Lower leg skin (tissue), 4 donors: ENCODE data around the gene ARHGAP9. TPM values are rescaled to one million over a fixed set of nuclear protein-coding genes. Genes with fewer than 3 reads are reported as not detected.

ENCODE experiments used
- DNase-seq, 2 donors: peaks; one replicate each; pipeline ENCODE4 v3.0.0-alpha.2; 2019; ENCODE audit warnings: low spot score in 2 of 2
- H3K4me3 ChIP-seq: fragments of 200-600 bp; sonication (generic); 2 replicates; pipeline ENCODE4 v1.5.1; 2017; ENCODE audit warnings: mild to moderate bottlenecking, low read depth; ENCODE audit not compliant: poor library complexity, severe bottlenecking
- POLR2A ChIP-seq, 2 donors: fragments of 450-650 bp; IDR thresholded peaks; one replicate each; pipeline ENCODE4 v1.6.1; 2016 to 2017; ENCODE audit warnings: antibody characterized with exemption in 2 of 2, mild to moderate bottlenecking in 1 of 2, moderate library complexity in 1 of 2
- WGBS, 2 donors: methylation state at CpG; one replicate each; pipeline ENCODE4 v1.1.5; 2018; 5-methylcytosine and 5-hydroxymethylcytosine counted together
- intact Hi-C: fragments of 100-400 bp; cut with DNase I; formaldehyde crosslinking; loops from one replicate; pipeline ENCODE4 v1.15.0; 2023; ENCODE audit warnings: low total_unique reads
- total RNA-seq, 4 donors: library from RNA; depleted of rRNA; stranded (reverse); fragments of >200 nt; gene quantifications; one replicate each; pipeline ENCODE4 v1.1.0, GENCODE V29; 2016
- TF ChIP-seq, protein P1 (sequence below), 3 donors: fragments of 450-650 bp; IDR thresholded peaks; one replicate each; pipeline ENCODE4 v1.5.1; 2016; ENCODE audit warnings: antibody characterized with exemption in 3 of 3, mild to moderate bottlenecking in 3 of 3, moderate library complexity in 2 of 3

The ARHGAP9 gene
- total RNA-seq, 4 donors from 2014 or later: 2.3 to 6.6 (median 3.1) TPM

DNA sequence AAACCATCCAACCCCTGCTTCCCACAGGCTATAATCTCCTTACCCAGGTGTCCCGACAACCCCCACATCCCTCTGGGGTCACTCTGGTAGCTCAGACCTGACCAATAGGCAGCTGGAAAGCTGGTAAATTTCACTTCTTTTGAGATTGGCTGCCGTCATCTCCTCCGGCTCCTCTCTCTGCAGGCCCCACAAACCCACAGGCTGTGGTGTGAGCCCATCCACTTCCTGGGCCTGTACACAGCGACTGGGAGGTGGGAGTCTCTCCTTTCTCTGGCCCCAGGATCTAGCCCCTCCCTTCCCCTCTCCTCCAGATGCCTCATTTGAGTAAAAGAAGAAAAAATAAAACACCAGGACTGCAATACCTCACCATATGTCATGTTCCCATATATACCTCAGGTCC is 44.4 kb downstream of the ARHGAP9 start:
- DNase-seq: no peak
- TF ChIP-seq POLR2A (IDR thresholded peaks at IDR 0.05): no peak
- TF ChIP-seq, protein P1, sequence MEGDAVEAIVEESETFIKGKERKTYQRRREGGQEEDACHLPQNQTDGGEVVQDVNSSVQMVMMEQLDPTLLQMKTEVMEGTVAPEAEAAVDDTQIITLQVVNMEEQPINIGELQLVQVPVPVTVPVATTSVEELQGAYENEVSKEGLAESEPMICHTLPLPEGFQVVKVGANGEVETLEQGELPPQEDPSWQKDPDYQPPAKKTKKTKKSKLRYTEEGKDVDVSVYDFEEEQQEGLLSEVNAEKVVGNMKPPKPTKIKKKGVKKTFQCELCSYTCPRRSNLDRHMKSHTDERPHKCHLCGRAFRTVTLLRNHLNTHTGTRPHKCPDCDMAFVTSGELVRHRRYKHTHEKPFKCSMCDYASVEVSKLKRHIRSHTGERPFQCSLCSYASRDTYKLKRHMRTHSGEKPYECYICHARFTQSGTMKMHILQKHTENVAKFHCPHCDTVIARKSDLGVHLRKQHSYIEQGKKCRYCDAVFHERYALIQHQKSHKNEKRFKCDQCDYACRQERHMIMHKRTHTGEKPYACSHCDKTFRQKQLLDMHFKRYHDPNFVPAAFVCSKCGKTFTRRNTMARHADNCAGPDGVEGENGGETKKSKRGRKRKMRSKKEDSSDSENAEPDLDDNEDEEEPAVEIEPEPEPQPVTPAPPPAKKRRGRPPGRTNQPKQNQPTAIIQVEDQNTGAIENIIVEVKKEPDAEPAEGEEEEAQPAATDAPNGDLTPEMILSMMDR (IDR thresholded peaks at IDR 0.05): no peak
- WGBS, 2 donors: 75 to 77% methylated on average over 4 of the region's 4 CpGs
- intact Hi-C loops: no loop called here
- no peak overlapping the region for H3K4me3 ChIP-seq

DNA sequence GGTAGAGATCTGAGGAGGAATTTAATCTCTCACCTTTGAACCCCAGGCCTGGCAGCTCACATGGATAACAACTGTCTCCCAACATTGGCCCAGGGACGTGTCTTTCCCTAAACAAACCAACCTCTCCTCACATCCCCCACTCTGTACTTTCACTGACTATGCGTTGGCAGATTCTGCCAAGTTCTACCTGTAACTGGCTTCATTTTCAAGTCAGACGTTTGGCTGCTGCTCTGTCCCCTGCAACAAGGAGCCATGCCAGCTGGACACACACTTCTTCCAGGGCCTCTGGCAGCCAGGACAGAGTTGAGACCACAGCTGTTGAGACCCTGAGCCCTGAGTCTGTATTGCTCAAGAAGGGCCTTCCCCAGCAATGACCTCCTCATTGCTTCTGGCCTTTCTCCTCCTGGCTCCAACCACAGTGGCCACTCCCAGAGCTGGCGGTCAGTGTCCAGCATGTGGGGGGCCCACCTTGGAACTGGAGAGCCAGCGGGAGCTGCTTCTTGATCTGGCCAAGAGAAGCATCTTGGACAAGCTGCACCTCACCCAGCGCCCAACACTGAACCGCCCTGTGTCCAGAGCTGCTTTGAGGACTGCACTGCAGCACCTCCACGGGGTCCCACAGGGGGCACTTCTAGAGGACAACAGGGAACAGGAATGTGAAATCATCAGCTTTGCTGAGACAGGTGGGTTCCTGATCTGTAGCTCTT is 45.0 kb downstream of the ARHGAP9 start, which contains the start of gene INHBC:
Gene INHBC, plus strand, starts transcription at position 268 of the 707 bp plus-strand sequence. Its CDS starts 103 bp downstream, at position 371.
- H3K4me3 ChIP-seq: no peak within 1 kb of the TSS
- whole genome bisulfite sequencing, 2 donors: 84 to 85% methylated on average over 7 to 8 of the region's 8 CpGs
- peak in 1 of 2 donors; percentile 77 for DNase-seq
- TF ChIP-seq, protein P1 (IDR thresholded peaks at IDR 0.05): no peak
- TF ChIP-seq POLR2A (IDR thresholded peaks at IDR 0.05): no peak
- intact Hi-C loops: no loop called here

DNA sequence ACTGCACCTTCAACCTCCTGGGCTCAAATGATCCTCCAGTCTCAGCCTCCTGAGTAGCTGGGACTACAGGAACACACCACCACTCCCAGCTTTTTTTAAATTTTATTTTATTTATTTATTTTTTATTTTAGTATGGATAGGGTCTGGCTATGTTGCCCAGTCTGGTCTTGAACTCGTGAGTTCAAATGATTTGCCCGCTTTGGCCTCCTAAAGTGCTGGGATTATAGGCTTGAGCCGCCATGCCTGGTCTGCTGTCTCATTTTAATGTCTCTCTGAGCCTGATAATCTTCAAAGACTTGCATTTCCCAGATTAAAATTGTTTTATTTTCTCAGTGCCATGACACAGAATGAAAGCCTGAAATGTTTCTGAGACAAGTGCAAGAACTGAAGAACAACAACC is 46.3 kb downstream of the ARHGAP9 start:
- DNase-seq: no peak
- intact Hi-C loops: no loop called here
- no peak overlapping the region for H3K4me3 ChIP-seq
- 63 to 96% methylated on average over 3 of the region's 3 CpGs for WGBS, 2 donors
- TF ChIP-seq POLR2A (IDR thresholded peaks at IDR 0.05): no peak
- TF ChIP-seq, protein P1 (IDR thresholded peaks at IDR 0.05): no peak

DNA sequence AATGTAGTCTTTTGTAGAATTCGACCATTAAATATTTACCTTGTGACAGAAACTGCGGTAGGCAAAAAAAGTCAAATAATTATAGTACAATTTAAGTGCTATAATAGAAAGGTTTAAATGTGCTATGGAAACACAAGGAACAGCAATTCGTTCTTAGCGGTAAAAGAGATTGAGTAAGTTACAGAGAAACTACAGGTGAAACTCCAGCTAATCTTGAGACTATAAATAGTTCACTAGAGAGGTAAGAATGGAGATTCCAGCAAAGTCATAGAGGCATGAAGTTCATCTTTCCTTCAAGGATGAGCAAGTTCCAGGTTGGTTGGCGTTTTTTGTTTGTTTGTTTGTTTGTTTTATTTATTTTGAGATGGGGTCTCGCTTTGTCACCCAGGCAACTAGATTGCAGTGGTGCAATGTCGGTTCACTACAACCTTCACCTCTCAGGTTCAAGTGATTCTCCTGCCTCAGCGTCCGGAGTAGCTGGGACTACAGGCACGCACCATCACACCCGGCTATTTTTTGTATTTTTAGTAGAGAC is 47.9 kb downstream of the ARHGAP9 start:
- 86 to 89% methylated on average over 11 of the region's 11 CpGs for WGBS, 2 donors
- H3K4me3 ChIP-seq: no peak overlapping the region
- TF ChIP-seq, protein P1 (IDR thresholded peaks at IDR 0.05): no peak
- TF ChIP-seq POLR2A (IDR thresholded peaks at IDR 0.05): no peak
- DNase-seq: peak in 1 of 2 donors; percentile 34
- intact Hi-C loops: no loop called here

DNA sequence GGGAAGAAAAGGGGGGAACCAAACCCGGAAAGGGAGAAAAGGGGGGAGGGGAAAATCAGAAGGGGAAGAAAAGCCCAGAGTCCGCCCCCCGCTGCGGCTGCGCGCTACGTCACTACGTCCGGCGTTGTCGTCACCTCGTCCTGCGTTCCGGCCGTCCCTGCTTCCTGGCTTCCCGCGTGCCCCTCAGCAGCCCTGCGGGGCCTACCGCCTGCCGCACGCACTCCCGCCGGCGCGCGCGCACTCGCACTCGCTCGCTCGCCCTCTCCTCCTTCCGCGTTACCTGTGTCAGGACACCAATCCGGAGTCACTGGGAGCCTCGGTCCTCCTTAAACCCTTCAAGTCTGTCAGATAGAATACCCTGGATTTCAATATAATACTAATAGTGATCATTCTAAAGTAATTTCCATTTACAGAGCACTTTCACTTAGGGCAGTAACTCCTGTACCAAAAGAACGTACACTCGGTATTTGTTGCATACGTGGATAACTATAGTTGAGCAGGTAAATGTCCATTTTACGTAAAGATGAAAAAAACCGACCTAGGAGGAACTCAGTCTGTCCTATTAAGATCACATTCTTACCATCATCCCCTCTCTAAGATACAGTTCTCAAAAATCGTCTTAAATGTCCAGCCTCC is 48.6 kb downstream of the ARHGAP9 start, which contains the start of gene R3HDM2:
Gene R3HDM2, minus strand, starts transcription at position 113 of the 636 bp plus-strand sequence. CDS start 120,615 bp downstream, outside the sequence.
- WGBS, 2 donors: 1 to 2% methylated on average over 41 of the region's 41 CpGs
- peak in 1 of 2 donors; percentile 70 for TF ChIP-seq POLR2A (IDR thresholded peaks at IDR 0.05)
- TF ChIP-seq, protein P1 (IDR thresholded peaks at IDR 0.05): no peak
- intact Hi-C loops: no loop called here
- peak; percentile 95 to 99 for DNase-seq
- peak within 1 kb of the TSS; percentile 45 for H3K4me3 ChIP-seq
